HuH-7 (cell line): Measurements from ENCODE around the gene PHF2.

Experiments used
- DNase-seq: peaks from one replicate; pipeline ENCODE4 v3.0.0; 2011; ENCODE audit warnings: low spot score

Gene PHF2

GRCh38 chr9:93630806-93631411 lies 54.5 kb downstream of the PHF2 start:
- no peak for DNase-seq

- DNase-seq = no peak
Observed at GRCh38 chr9:93633492-93634221, 57.3 kb downstream of the PHF2 start.

- no peak for DNase-seq
Observed at GRCh38 chr9:93634311-93635185, 58.2 kb downstream of the PHF2 start.

- DNase-seq = no peak
Observed at GRCh38 chr9:93635186-93636107, 59.1 kb downstream of the PHF2 start.

- no peak for DNase-seq
Observed at GRCh38 chr9:93636172-93636661, 59.8 kb downstream of the PHF2 start.

GRCh38 chr9:93636667-93637066 lies 60.3 kb downstream of the PHF2 start:
- no peak for DNase-seq

GRCh38 chr9:93637886-93638285 lies 61.5 kb downstream of the PHF2 start:
- no peak for DNase-seq

GRCh38 chr9:93640027-93640426 lies 63.6 kb downstream of the PHF2 start:
- no peak for DNase-seq

- no peak for DNase-seq
Observed at GRCh38 chr9:93642961-93643360, 66.6 kb downstream of the PHF2 start.

GRCh38 chr9:93644397-93645088 lies 68.2 kb downstream of the PHF2 start:
- no peak for DNase-seq

GRCh38 chr9:93645149-93645889 lies 68.9 kb downstream of the PHF2 start:
- no peak for DNase-seq

GRCh38 chr9:93645921-93646639 lies 69.7 kb downstream of the PHF2 start:
- no peak for DNase-seq

- DNase-seq = no peak
Observed at GRCh38 chr9:93646640-93647178, 70.3 kb downstream of the PHF2 start.

- DNase-seq = no peak
Observed at GRCh38 chr9:93648181-93648580, 71.8 kb downstream of the PHF2 start.

GRCh38 chr9:93648836-93649235 lies 72.5 kb downstream of the PHF2 start:
- no peak for DNase-seq

- DNase-seq = no peak
Observed at GRCh38 chr9:93649610-93650261, 73.4 kb downstream of the PHF2 start.

GRCh38 chr9:93650448-93650847 lies 74.1 kb downstream of the PHF2 start:
- no peak for DNase-seq

GRCh38 chr9:93651521-93651950 lies 75.2 kb downstream of the PHF2 start:
- no peak for DNase-seq
